SH-SY5Y (cell line): ENCODE data around the gene SGMS1.

ENCODE experiments used
- GATA2 ChIP-seq: IDR thresholded peaks from 2 replicates; pipeline ENCODE4 v1.6.1; 2011; ENCODE audit warnings: mild to moderate bottlenecking, low read depth, low read length
- GATA3 ChIP-seq: IDR thresholded peaks from 2 replicates; pipeline ENCODE4 v1.6.1; 2011; ENCODE audit warnings: low read depth, mild to moderate bottlenecking, low read length, moderate library complexity

- TF ChIP-seq GATA3 (no peak), GATA2 (no peak)
Observed at GRCh38 chr10:50400694-50401093, 223.1 kb downstream of the SGMS1 start.
